Stimulated activated CD4-positive, alpha-beta T cell treated with anti-CD3 and anti-CD28 coated beads, Interleukin-12 subunit alpha, Interleukin-12 subunit beta, amount 100 ng/mL, for 48 hours (primary cell): ENCODE measurements around the gene ST6GALNAC6.
"Not testable (repeated sequence)": the region's sequence is repeated elsewhere in the genome, so short reads cannot be mapped to it uniquely, and the experiment has no call there.

ENCODE experiments used
- DNase-seq, 3 donors: peaks; one replicate each; pipeline ENCODE4 v3.0.0-alpha.2; 2020; ENCODE audit warnings: low read depth in 2 of 3, low spot score in 1 of 3

The ST6GALNAC6 gene

DNA sequence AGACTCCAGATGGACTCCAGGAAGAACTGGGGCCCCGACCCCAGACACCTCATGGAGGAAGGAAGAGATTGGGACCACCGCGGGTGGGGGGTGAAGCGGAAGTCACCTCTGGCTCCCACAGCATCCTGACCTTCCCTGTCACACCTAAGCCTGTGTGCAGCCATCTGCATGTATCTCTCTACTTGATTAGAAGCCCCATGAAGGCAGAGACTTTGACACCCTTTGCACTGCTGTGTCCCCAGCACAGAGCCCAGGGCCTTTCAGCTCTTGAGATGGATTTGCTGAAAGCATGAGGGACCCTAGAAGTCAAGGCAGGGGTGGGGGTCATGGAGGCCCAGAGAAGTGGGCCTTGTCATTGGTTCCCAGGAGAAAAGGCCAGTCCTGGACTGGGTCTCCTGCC is 42.1 kb downstream of the ST6GALNAC6 start:
- DNase-seq, result no peak

DNA sequence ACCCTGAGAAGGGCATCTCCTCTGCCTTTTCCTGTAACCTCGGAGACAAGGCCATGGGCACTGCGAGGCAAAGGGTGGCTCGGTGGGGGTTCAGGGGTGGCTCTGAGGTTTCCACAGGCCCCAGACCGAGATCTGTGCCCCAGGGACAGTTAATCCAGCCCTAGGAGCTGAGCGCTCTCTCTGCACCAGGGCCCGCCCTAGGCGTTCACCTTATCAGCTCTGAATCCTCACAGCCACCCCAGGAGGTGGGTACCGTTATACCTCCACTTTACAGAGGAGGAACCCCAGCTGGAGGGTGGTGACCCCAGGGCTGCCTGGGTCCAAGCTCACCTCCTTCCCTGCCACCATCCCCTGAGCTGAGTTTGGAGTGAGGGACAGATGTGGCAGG is 42.7 kb downstream of the ST6GALNAC6 start:
- DNase-seq, result no peak

DNA sequence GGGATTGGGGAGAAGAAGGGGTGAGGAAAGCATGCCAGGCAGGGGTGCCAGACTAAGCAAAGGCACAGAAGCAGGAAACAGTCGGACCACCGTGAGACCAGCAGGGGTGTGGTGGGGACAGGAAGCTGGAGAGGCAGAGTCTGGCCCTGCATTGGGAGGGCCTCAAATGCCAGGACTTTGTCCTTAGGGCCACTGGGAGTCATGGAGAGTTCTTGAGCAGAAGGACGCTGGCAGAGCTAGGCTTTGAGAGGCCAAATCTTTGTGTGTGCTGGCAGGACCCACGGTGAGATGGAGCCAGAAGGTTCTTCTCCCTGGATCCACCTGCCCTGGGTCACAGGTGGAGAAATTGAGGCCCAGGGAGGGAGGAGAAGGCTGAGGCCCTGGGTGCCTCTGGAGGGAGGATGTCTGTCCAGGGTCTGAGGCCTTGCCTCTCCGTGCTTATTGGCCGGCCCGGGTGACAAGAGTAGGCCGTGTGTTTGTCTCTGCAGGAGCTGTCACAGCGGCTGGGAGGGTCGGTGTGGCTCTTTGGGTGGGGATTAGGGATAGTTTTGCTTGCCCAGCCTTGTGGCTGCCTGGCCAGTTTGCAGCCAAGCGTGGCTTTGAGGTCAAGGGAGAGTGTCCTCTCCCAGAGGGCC is 43.2 kb downstream of the ST6GALNAC6 start:
- DNase-seq, result no peak

DNA sequence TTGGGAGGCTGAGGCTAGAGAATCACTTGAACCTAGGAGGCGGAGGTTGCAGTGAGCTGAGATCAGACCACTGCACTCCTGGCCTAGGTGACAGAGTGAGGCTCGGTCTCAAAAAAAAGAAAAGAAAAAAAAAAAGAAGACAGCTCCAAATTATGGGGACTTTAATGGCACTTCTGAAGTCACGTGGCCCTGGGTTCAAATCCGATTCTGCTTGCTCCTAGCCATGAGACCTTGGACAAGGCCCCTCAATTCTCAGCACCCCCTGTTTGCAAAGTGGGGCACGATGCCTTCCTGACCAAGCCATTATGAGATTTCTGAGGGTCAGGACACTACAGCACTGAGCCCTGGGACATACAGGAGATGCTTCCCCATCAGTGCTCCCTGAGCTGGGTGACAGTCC is 43.9 kb downstream of the ST6GALNAC6 start:
- DNase-seq, result no peak

DNA sequence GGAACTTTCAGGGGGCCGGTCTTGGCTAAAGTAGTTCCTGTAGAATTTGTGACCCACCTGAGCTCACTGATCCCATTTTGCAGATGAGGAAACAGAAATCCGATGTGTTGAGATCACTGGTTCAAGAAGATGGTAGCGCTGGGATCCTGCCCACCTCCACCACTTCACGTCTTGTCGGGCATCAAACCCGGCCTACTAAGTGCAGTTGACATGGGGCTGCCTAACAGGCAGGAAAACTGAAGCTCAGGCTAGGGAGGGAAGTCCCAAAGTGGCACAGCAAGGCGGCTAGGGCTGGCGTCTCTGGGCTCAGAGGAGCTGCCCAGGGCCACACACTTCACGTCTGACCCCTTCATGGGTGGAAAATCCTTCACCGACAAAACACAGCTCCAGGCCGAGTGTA is 44.4 kb downstream of the ST6GALNAC6 start:
- no peak for DNase-seq

DNA sequence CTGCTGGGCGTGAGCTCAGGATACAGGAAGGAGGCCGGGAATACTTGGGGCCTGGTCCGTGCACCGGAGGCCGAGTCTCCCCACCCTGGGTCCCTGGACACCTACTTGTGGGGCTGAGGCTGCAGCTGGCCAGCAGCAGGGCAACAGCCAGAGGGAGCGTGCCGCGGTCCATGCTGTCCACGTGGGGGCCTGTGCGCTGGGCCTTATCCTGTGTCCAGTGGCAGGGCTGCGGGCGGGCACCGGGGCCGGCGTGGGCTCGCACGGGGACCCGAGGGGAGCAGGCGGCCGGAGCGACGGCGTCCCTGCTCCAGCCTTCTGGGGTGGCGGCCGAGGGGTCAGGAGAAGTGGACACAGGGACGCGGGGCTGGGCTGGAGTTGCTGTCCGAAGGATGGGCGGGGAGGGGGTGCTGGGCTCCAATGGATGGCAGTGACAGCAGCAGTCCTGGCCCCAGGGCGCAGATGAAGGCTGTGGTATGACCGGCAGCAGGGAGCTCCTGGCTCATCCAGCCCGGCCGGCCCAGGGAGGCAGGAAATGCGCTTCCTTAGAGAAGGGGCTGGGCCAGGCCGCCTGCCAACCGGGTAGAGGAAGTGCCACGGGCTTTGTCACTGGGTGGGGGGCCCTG is 45.1 kb downstream of the ST6GALNAC6 start, which contains the start of gene ENG:
ENG (minus strand) TSS at position 475 of the 623 bp plus-strand sequence; CDS start at position 172, 303 bp downstream.
- peak in 1 of 3 donors; percentile 24 for DNase-seq

DNA sequence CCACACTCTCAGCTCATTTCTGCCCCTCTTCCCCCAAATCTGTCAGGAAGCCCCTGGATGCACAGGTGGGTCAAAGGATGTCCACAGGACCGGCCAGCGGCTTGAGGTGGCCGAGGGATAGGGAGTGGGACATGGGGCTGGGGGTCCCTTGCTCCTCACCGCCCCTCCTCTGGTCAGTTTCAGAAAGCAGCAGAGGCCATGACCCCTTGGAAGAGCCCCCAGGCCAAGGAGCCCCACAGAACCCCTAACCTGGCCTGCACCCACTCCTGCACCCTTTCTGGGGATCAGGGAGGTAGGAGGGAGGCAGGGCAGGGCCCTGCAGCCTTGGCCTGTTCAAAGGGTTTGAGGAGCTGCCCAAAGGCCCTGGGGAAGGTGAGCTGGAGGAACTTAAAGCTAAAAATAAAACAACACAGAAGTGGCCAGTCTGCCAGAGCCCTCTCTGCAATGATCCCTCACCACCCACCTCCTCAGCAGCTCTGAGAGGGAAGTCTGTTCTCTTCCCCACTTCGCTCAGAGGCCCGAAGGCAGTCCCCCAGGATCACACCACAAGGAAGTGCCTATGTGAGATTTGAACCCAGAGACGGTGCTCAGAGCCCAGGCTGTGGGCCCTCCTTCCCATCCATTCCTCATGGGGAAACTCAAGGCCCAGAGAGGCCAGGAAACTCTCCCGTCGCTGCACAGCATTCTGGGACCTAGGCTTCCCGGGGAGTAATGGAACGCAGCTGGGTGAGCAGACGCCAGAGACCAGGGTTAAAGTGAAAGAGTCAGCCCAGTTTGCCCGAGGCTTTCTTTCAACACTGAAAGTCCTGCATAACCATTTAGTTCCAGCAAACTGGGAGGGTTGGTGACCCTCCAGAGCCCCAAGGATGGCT is 45.9 kb downstream of the ST6GALNAC6 start:
- DNase-seq, result no peak

DNA sequence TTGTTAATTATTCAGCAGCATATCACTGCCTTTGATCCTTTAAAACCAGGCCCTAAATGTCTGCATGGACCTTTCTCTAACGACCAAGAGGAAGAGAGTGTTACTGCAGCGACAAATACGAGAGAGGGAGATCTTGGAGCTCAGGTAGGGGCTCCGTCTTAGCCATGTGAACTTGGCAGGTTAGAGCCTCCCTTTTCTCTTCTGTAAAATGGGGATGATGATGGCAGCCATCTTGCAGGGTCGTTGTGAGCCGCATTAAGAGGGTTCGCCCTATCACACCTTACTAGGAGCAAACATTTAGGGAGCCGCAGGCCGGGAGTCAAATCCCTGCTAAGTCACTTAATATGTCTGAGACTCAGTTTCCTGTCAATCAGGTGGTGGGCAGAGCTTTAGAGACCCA is 46.6 kb downstream of the ST6GALNAC6 start:
- DNase-seq, result no peak

DNA sequence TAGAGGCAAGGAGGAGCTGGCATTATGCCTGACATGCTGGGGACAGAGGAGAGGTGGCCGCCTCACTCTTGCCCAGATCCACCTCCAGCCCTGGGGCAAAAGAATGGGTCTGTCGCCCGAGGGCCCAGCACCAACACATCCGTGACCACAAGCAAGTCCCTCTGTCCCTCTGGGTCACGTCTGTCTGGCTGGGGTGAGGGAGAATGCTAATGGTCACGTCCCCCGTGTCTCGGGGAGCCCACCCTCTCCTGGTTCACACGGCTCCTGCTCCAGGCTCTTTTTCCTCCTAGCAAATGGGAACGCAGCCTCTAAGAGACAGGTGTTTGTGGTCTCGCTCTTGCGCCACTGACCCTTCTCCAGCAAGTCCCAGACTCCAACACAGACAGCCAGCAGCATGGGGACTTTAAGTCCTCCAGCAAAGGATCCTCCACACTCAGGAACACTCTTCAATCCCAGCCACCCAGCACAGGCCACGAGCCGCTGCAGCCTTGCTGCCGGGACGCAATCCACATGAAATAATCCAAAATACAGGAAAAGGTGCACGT is 49.0 kb downstream of the ST6GALNAC6 start:
- no peak for DNase-seq

DNA sequence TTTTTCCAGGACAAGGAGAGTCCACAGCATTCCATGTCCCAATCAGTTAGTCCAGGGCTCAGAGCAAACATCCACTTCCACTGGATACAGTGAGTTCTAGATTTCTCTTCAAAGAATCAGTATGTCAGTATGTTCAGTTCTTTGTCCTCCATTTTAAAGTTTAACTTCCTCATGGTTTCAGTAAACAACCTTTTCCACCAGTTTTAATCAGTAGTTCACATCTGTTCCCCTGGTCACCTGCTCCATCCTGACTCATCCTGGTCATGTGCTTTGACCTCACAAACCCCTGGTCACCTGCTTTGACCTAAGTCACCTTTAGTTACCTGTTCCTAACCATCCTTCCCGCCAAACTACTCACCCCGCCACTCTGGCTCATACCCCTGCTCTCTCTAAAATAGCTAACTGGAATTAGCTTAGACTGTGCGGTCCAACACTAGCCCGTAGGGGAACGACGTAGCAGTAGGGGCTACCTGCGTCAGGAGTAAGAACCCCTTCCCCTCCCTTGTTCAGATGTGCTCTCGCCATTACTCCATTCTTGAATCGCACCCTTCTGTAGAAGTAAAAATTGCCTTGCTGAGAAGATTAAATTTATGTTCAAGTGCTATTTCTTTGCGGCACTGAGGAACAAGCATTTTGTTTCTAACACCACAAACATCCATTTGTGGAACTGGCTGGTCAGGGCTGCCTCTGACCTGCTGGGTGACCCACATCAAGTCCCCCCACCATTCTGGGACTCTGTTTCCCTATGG is 50.5 kb downstream of the ST6GALNAC6 start:
- no peak for DNase-seq

DNA sequence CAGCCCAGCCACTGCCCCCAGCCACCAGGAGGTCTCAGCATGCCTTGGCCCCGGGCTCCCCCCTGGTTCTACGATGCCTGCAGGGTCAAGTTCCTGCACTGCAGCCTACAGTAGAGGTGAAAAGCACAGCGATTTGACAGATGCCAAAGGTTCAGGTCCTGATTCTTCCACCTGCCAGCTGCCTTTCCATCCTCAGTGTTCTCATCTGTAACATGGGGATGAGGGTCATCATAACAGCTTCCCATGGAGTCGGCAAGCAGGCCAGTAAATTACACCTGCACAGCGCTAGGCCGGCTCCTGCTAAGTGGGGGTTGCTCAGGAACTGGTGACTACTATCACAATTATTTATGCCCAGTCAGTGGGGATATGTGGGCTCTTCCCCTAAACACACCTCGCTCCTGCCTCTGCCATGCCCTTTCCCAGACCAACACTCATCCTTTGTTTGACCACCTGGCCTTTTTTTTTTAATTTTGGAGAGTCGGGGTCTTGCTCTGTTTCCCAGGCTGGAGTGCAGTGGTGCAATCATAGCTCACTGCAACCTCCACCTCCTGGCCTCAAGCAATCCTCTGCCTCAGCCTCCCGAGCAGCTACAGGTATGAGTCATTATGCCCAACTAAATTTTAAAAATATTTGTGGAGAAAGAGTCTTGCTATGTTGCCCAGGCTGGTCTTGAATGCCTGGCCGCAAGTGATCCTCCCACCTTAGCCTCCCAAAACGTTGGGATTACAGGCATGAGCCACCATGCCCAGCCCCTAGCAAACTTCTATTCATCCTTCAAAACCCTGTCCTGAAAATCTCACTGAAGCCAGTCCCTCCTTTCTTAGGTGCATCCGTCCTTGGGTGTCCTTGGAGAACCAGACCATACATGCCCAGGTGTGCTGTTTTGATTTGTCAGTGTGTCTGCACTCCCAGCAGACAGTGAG is 51.3 kb downstream of the ST6GALNAC6 start:
- no peak for DNase-seq

DNA sequence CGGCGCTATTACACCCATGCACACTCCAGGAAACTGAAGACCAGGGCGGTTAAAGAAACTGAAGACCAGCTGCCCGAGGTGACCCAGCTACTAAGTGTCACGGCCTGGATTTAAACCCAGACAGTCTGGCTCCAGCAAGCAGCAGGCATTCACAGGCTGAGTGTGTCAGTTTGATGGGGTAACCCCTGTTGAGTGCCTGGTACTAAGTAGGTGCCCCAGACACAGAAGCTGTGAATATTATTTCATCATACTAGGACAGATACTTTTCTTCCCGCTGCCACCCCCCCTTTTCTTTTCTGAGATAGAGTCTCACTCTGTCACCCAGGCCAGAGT is 52.3 kb downstream of the ST6GALNAC6 start:
- DNase-seq, result no peak

DNA sequence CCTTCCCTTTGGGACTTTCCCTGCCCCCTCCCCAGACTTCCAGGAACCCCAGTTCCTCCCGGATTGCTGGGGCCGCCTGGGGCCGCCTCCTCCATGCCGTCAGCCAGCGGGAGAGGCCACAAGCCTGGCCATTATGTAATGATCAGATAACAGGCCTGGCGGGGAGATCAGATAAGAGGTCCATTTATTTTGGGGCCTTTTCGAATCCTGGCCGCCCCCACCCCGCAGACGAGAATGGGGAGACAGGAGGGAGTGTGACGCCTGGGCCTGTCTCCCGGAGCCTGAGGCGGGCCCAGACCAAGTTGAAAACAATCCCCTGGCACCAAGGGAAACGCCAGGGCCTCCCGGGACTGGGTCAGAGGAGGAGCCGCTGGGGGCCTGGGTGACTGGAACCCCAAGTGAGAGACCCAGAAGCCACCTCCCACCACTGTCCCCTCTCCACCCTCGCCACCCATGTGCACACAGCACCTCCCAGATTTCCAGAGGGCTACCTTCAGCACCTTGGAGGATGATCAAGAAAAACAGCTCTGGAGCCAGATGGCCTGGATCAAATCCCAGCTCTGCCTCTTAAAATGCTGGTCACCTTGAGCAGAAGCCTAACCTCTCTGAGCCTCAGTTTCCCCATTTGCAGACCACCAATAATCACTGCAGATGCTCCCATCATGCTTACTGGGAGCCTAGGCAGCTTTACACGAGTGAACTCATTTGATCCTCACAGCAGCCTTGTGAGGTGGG is 52.8 kb downstream of the ST6GALNAC6 start:
- no peak for DNase-seq

DNA sequence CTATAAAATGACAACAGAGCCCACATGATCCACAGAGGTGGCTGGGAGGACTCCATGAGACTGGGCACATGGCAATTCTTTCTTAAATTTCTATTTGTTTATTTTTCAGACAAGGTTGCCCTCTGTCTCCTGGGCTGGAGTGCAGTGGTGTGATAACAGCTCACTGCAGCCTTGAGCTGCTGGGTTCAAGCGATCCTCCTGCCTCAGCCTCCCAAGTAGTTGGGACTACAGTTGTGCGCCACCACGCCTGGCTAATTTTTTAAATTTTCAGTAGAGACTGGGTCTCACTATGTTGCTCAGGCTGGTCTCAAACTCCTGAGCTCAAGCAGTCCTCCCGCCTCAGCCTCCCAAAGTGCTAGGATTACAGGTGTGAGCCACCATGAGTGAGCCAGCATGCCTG is 53.8 kb downstream of the ST6GALNAC6 start:
- DNase-seq, result not testable (repeated sequence)

DNA sequence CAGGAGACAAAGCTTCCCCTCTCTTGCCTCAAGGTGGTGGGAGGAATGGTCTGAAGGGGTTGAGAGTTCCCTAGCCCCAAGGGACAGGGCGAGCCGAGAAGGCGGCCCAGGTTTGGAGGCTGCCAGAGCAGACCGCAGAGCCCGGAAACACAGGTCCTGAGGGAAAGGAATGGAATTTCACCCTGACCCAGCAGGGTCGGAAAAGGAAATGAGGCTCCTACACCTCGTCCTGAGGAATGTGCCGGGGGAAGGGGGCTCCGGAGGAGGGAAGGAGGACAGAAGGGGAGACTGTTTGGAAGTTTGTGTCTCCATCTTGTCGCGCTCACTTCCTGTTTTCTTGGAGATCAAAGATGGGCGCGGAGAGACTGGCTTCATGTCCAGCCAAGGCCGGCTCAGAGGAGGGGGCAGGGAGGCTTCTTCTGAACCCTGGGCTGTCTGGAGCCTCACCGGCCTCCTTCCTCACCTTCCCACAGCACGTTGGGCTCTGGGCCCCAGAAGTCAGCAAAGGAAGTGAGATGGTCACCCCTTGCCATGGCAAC is 54.5 kb downstream of the ST6GALNAC6 start:
- DNase-seq, result no peak

DNA sequence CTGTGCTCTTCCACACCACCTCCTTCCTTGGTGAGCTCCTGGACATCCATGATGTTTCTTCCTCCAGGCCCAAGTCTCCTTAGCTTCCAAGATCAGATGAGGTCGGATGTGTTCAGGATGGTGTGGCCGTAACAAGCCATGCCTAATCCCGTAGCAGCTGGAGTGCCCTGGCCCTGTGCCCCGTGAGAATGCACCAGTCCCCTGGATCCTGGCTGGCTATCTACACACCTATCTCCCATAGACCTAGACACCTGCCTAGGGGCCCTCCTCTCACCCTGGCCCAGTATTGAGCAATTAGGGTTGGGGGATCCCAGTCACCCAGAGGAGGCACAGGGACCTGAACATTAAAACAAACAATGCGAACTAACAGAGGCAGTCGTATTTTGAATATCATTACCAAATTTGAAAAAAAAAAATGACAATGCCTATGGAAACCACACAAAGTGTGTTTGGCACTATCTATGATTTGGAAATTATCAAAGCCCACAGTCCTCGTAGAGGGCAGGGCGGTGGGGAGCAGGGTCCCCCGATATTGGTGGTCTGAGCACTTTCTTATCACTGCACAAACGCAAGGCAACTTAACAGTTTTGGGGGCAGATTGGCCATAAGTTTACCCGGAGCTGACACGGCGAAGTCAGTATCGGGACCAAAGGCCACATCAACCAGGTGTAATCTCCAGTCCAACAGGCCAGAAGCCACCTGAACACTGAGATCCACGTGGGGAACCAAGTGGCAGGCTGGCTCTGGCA is 58.1 kb downstream of the ST6GALNAC6 start:
- DNase-seq, result no peak

DNA sequence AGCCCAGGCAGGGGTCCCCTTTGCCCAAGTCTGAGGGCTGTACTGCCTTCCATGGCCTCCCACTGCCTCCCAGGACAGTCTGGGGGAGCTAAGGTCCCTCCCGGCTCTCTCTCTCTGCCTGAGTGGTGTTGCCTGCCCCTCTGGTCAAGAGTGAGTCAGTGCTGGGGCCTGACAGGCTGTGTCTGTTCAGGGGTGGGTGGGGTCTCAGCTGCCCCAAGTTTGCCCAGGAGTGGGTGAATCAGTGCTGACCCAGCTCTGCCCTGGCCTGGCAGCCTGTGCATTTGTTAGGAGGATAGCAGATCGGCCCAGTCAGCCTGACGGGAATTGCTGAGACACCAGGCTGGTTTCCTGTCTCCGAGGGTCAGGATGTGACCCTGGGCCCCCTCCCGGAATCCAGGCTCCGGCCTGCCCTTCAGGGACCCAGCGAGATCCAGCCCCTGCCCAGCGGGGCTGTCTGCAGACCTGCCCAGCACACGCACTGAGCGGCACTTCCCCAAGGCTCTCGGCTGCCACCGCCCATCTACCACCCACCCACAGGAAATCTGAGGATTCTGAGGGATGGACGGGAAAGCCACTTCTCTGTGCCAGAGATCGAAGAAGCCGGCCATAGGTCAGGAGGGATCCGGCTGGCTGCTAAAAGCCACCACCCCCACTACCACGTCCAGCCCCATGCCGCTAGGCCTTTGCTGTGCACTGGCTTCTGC is 60.9 kb downstream of the ST6GALNAC6 start:
- DNase-seq, result no peak

DNA sequence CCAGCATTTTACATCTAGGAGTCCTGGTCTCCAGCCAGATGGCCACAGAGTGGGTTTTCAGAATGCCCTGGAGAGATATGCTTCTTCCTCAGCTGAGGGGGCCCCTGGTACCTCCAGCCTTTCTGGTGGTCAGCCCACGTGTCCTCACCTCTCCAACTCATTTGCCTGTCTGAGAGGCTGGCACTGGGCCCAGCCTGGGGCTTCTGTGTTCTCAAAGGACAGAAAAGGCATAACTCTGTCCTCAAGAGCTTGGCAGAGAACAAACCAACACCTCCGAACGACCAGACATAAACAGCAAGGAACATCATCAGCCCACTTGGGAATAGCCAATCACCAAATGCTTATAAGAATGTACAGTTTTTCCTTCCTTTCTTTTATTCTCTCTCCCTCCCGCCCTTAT is 62.1 kb downstream of the ST6GALNAC6 start:
- DNase-seq, result no peak
